PC-3 (cell line): ENCODE data around the gene MIDN. TPM values are rescaled to one million over a fixed set of nuclear protein-coding genes. Genes with fewer than 3 reads are reported as not detected.
A peak's percentile ranks its signal among the peaks of the same experiment; 100 is the strongest.

Source experiments
- ATAC-seq: fragments of 200-7000 bp; cut with Tn5 transposase; 2 replicates; pipeline ENCODE4 v1.9.1; 2020; ENCODE audit warnings: mild to moderate bottlenecking, moderate library complexity
- BruUV-seq: library from RNA; stranded (reverse); fragments of 400-500 nt; replicated peaks from 2 replicates; lab custom pipeline; 2021; lab: Mats Ljungman, UMichigan
- CTCF ChIA-PET: fragments of 300-600 bp; sonication (Branson Sonifier 250); formaldehyde crosslinking; loops from one replicate; lab custom pipeline; 2022; ENCODE audit warnings: antibody characterized with exemption; lab: Charles Lee
- POLR2A ChIA-PET: fragments of 300-600 bp; sonication (Branson Sonifier 250); formaldehyde crosslinking; loops from one replicate; lab custom pipeline; 2022; ENCODE audit warnings: antibody characterized with exemption; ENCODE audit not compliant: unreplicated experiment; lab: Charles Lee
- DNase-seq: peaks from one replicate; pipeline ENCODE4 v3.0.0-alpha.2; 2015
- H2AFZ ChIP-seq: fragments of 300-600 bp; sonication (generic); 2 replicates; pipeline ENCODE4 v1.6.0; 2016; ENCODE audit warnings: antibody characterized with exemption, low read length
- H3F3A ChIP-seq: fragments of 300-600 bp; sonication (generic); one replicate; pipeline ENCODE4 v1.6.0; 2017; ENCODE audit warnings: antibody characterized with exemption, low read length, control low read depth, mild to moderate bottlenecking; ENCODE audit not compliant: unreplicated experiment
- H3K27ac ChIP-seq: fragments of 300-600 bp; sonication (generic); 2 replicates; pipeline ENCODE4 v1.5.1; 2016; ENCODE audit warnings: mild to moderate bottlenecking, low read length
- H3K27me3 ChIP-seq: fragments of 300-600 bp; sonication (generic); 2 replicates; pipeline ENCODE4 v1.6.1; 2016; ENCODE audit warnings: low read length, mixed read lengths
- H3K36me3 ChIP-seq: fragments of 300-600 bp; sonication (generic); 2 replicates; pipeline ENCODE4 v1.6.1; 2016; ENCODE audit warnings: low read depth, mixed run types, low read length, mixed read lengths
- H3K4me1 ChIP-seq: fragments of 300-600 bp; sonication (generic); 2 replicates; pipeline ENCODE4 v1.5.1; 2016; ENCODE audit warnings: low read length; ENCODE audit not compliant: insufficient read depth
- H3K4me2 ChIP-seq: fragments of 300-600 bp; sonication (generic); 2 replicates; pipeline ENCODE4 v1.6.0; 2016; ENCODE audit warnings: low read length
- H3K4me3 ChIP-seq: fragments of 300-600 bp; sonication (generic); 2 replicates; pipeline ENCODE4 v1.5.1; 2016; ENCODE audit warnings: mild to moderate bottlenecking, low read length, mixed read lengths
- H3K79me2 ChIP-seq: fragments of 300-600 bp; sonication (generic); 2 replicates; pipeline ENCODE4 v1.6.1; 2017; ENCODE audit warnings: low read length, mixed read lengths
- H3K9ac ChIP-seq: fragments of 300-600 bp; sonication (generic); 2 replicates; pipeline ENCODE4 v1.6.0; 2016; ENCODE audit warnings: mild to moderate bottlenecking, low read length
- H3K9me2 ChIP-seq: fragments of 300-600 bp; sonication (generic); replicated peaks from 2 replicates; pipeline ENCODE4 v1.6.1; 2016; ENCODE audit warnings: mixed run types, low read length, mixed read lengths
- H3K9me3 ChIP-seq: fragments of 300-600 bp; sonication (generic); 2 replicates; pipeline ENCODE4 v1.6.1; 2016; ENCODE audit warnings: low read length, mixed read lengths
- H4K20me1 ChIP-seq: fragments of 300-600 bp; sonication (generic); 2 replicates; pipeline ENCODE4 v1.6.1; 2016; ENCODE audit warnings: low read length, mixed read lengths
- CTCF ChIP-seq: fragments of 300-600 bp; sonication (generic); conservative IDR thresholded peaks from 2 replicates; pipeline ENCODE4 v1.5.1; 2017; ENCODE audit warnings: antibody characterized with exemption, low read depth, mild to moderate bottlenecking, low read length
- EZH2 ChIP-seq: fragments of 300-600 bp; sonication (generic); IDR thresholded peaks from one replicate; pipeline ENCODE4 v1.6.1; 2017; ENCODE audit warnings: antibody characterized with exemption, mild to moderate bottlenecking, low read length; ENCODE audit not compliant: unreplicated experiment
- EZH2phosphoT487 ChIP-seq: fragments of 300-600 bp; sonication (generic); IDR thresholded peaks from 2 replicates; pipeline ENCODE4 v1.6.1; 2018; ENCODE audit warnings: mild to moderate bottlenecking, antibody characterized with exemption, low read length, borderline replicate concordance
- intact Hi-C: fragments of 100-400 bp; cut with micrococcal nuclease; formaldehyde crosslinking; loops from 2 replicates; pipeline ENCODE4 v1.9.0; 2023
- total RNA-seq: library from RNA; depleted of rRNA; stranded (reverse); fragments of >200 nt; gene quantifications from 2 replicates; pipeline ENCODE4 v1.2.3, GENCODE V29; 2014

The MIDN gene
- total RNA-seq, 1 experiment from 2014 or later = 17.3 TPM

- DNase-seq = peak; percentile 94
- ATAC-seq = peak; percentile 52
- CTCF ChIA-PET = no interaction called here
- Histone ChIP-seq H3K9ac (peak overlapping the region; percentile 94), H3K27me3 (no peaks in the 10 kb centered on the region), H4K20me1 (no peaks in the 10 kb centered on the region), H3K4me2 (peak overlapping the region; percentile 99), H3K9me2 (no peaks in the 10 kb centered on the region), H3K9me3 (no peaks in the 10 kb centered on the region), H3K27ac (peak overlapping the region; percentile 92), H3F3A (peaks cover 14% of the 10 kb centered on the region), H2AFZ (peak overlapping the region; percentile 60), H3K4me1 (peaks cover 49% of the 10 kb centered on the region), H3K79me2 (peaks cover 12% of the 10 kb centered on the region), H3K36me3 (peaks cover 10% of the 10 kb centered on the region; the same call in 1 of the 2 replicates), H3K4me3 (peak overlapping the region; percentile 86)
- no TSS peak for BruUV-seq
- no peak for TF ChIP-seq CTCF
- TF ChIP-seq EZH2 = no peak
- no peak for TF ChIP-seq EZH2phosphoT487
- intact Hi-C loops = no loop called here
- POLR2A ChIA-PET = no interaction called here
These were observed 12.6 kb downstream of the MIDN start for GRCh38 chr19:1260749-1261537.

GRCh38 chr19:1261538-1261797, 13.1 kb downstream of the MIDN start:
- Histone ChIP-seq H3K4me2 (peak overlapping the region; percentile 99), H3F3A (peaks cover 14% of the 10 kb centered on the region), H3K79me2 (peaks cover 12% of the 10 kb centered on the region), H3K27me3 (no peaks in the 10 kb centered on the region), H3K9me3 (no peaks in the 10 kb centered on the region), H2AFZ (peak overlapping the region; percentile 60), H4K20me1 (no peaks in the 10 kb centered on the region), H3K4me1 (peaks cover 53% of the 10 kb centered on the region), H3K9ac (peak overlapping the region; percentile 94), H3K4me3 (peak overlapping the region; percentile 86), H3K36me3 (peaks cover 7% of the 10 kb centered on the region; the same call in 1 of the 2 replicates), H3K9me2 (no peaks in the 10 kb centered on the region), H3K27ac (peak overlapping the region; percentile 92)
- BruUV-seq = TSS peak; percentile 56
- TF ChIP-seq EZH2phosphoT487 (no peak), CTCF (peak; percentile 19; the same call in 1 of the 2 replicates)
- ChIA-PET POLR2A (no interaction called here), CTCF (no interaction called here)
- intact Hi-C loops = no loop called here
- DNase-seq (no peak), ATAC-seq (no peak)
